ENCODE data around the gene COL11A2. TPM values are rescaled to one million over a fixed set of nuclear protein-coding genes. Genes with fewer than 3 reads are reported as not detected.

COL11A2 gene
- polyA plus RNA-seq, 3 donors, result 3.8 to 4.9 (median 3.8) TPM

DNA sequence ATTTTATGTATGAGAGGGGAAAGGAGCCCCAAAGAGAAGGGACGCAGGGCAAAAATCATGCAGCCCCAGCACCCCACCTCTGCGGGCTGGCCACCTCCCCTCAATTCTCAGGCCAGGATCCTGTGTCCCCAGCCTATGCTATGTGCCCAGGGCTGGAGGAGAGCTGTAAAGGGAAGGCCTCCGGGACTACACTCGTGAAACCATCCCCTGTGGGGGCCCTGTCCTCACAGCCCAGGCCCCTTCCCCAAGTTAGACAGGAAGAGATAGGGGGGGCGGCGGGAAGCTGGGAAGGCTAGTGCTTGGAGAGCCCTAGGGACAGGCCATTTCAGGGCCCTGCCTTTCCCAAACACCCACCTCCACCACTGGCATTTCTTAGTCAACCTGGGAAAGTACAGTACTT is 1.4 kb upstream of the COL11A2 start:
- no peak for DNase-seq (ENCODE audit: low read depth in 3 of 3, low spot score in 2 of 3)

DNA sequence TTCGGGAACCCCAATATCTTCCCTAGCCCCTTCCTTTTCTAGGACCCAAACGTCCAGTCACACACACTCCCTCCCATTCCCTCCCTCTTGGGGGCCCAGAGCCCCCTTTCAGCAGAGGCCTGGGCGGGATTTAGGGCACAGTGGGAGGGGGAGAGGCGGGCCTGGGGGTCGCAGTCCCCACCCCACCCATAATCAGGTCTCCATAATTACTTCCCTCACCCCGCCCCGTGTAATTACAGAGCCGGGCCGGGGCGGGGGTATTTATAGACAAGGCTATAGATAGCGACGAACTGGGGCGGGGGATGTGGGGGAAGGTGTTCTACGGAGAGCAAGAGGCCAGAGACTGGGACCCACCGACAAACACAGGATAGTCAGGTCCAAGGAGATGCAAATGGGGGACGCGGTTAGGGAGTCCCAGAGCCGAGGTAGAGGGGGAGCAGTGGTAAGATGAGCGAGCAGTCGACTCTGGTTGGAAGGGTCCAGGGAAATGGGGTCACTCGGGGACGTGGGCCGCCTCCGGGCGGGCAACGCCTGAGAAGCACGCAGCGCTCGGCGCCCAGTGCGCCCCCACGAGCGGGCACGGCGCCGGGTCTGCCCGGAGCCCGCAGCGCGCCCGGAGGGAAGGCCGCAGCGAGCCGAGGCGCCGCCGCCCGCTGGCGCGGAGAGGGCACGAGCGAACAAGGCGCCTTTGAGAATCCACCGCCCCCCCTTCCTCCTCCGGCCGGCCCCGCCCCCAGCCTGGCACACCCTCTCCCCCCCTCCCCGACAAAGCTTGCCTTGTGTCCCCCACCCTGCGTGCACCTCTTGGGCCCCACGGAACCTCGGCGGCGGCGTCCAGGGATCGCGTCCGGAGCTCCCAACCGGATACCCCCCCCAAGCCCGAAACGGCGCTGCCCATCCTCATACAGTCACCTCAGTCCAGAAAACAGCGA is 670 bp upstream of the COL11A2 start:
- no peak for DNase-seq (ENCODE audit: low read depth in 3 of 3, low spot score in 2 of 3)

DNA sequence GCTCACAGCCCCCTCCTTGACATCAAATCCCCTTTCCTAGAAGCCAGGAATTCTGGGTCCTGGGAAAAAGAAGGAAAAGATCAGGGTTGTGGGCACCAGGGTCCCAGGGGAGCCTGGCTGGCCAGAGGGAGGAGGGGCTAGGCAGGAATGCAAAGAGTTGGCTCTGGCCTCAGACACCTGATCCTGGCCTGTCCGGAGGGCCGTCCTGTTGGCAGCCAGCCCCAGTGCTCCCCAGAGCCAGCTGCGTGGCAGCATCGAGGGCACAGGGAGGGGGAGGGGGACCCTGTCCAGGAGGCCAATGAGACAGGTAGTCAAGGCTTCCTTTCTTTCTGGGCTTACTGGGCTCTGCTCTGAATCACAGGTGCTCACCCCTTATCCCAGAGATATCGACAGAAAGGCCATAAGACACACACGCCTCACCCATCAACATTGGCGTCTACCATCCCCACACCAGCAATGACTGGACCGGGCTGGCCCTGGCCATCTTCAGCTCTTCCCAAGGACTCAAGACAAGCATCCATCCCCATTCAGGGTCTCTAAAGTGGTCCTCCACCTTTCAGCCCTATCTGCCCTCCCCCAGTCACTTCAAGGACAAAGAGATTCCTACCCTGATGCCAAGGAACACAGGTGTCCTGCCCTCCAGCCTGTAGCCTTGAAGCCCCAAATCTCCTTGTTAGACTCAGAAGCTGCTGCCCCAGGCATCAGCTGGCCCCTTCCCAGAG is 723 bp downstream of the COL11A2 start:
- no peak for DNase-seq (ENCODE audit: low read depth in 3 of 3, low spot score in 2 of 3)

DNA sequence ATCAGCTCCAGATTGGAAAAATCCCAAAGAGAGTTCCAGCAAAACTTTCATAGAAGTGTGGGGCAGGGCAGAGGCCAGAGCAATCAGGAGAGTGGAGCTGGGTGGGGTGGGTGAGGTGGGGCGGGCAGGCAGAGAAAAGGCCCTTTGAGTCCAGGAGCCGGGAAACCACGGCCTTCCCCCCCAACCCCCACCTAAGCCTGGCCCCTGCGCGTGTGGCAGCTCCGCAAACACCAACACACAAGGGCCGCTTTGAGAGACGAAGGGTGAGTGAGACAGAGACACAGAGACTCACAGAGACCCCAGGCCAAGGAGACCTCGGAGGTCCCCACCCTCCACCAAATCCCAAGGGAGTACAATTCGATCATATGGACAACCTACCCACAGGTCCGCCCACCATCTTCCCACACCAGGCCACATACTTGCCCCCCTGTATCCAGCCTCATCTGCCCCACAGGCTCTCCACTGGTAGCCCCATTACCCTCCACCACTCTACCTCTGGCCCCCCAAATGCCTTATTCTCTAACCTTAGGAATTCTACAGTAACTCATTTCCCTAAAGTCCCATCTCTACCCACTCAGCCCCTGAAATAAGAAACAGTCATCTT is 1.7 kb downstream of the COL11A2 start:
- DNase-seq (ENCODE audit: low read depth in 3 of 3, low spot score in 2 of 3), result no peak

DNA sequence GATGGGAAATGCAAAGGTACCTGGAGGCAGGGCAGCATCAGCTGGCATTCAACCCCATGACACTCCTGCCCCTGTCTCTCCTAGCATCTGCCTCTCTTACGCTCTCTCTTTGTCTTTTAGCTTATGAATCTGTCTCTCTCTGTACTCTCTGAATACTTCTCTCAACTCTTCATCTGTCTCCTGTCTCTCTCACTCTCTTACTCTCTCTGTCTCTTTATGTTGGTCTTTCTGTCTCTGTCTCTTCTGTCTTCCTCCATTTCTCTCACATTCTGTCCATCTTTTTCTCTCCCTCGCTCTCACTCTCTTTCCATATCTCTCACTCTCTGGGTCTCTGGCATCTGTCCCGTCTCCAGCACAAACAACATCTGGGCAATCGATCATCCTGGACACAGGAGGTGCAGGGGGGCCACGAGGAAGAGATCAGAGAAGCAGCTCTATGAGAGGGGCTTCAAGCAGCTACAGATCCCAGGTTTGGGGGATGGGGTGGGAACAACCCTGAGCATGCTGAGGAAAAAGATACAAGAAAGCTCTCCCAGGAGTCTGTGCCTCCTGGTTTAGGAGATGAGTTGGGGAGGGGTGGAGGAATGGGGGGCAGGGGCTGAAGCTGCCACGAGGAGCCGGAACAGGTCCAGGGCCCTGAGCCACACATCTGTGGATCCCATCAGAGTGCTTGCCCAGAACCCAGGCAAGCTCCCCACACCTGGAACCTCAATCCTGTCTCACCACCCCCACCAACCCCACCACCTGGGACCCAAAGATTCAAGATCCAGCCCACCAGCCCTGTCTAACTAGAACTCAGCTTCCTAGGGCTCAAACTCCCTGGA is 2.4 kb downstream of the COL11A2 start:
- no peak for DNase-seq (ENCODE audit: low read depth in 3 of 3, low spot score in 2 of 3)

DNA sequence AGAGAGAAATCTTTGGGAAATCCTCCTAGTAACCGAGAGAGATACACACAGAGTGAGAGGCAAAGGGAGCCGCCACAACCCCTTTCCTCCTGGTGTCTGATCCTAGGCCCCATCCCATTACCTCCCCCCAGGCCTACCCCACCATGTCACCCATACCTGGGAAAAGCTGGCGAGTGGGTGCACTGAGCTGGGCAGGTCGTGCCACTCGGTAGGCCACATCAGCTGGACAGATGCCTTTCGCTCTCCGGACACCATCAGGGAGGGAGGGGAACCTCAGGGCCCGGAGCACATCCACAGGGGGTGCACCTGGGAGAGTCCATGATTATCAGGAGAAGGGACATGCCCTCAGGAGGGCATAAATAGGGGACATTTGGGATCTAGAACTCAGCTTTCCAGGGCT is 3.1 kb downstream of the COL11A2 start:
- DNase-seq (ENCODE audit: low read depth in 3 of 3, low spot score in 2 of 3), result no peak

DNA sequence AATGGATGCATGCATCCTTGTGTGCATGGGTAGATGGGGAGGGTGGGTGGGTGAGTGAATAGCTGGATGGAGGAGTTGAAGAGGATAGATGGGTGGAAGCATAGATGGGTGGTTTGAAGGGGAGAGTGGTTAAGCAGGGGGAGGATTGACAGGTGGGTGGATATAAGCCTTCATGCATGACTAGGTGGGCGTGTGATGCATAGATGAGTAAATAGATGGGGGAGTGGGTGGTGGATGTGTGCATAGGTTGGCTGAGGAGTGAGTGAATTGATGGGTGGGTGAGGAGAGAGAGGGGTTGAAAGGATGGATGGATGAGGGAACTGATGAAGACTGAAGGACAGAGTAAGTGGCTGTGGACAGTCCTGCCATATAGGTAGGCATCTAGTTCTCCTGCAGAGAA is 4.5 kb downstream of the COL11A2 start:
- no peak for DNase-seq (ENCODE audit: low read depth in 3 of 3, low spot score in 2 of 3)

DNA sequence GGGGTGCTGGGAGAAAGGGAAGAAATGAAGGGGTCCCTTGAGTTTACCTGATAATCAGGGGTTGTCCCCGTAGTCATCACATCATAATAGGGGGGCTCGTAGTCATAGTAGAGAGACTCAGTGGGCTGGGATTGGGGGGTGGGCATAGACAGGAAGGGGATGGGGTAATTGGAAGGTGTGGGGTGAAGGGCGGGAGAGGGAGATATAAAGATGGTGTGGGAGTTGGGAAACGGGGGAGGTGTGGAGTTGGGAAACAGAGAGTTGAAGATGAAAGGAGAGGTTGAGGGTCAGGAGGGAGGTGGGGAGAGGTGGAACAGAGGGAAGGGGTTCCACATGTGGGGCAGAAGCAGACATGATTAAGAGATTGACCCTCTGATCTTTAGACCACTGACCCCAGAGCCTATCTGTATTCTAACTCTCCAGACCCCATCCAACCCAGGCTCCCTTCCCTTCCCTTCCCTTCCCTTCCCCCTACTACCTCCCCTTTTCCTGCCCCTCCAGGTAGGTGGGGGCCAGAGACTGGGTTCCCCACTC is 6.5 kb downstream of the COL11A2 start:
- DNase-seq (ENCODE audit: low read depth in 3 of 3, low spot score in 2 of 3), result no peak

DNA sequence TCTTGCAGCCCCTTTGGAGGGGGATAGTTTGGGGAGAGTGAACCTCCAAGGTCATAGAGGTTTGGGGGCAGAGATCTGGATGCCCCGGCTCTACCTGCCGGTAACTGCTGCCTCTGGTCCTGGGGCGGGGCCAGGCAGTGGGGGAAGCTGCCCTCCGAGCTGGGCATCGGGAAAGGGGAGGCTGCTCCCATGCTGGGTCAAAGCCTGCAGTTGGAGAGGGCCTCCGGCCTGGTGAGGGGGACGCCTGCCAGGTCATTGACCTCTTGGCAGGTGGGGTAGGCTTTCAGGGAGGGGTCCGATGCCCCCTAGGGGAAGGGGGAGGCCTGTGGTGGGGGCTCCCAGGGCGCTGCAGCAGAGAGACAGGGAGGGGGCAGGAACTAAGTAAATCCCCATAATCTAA is 7.1 kb downstream of the COL11A2 start:
- no peak for DNase-seq (ENCODE audit: low read depth in 3 of 3, low spot score in 2 of 3)

DNA sequence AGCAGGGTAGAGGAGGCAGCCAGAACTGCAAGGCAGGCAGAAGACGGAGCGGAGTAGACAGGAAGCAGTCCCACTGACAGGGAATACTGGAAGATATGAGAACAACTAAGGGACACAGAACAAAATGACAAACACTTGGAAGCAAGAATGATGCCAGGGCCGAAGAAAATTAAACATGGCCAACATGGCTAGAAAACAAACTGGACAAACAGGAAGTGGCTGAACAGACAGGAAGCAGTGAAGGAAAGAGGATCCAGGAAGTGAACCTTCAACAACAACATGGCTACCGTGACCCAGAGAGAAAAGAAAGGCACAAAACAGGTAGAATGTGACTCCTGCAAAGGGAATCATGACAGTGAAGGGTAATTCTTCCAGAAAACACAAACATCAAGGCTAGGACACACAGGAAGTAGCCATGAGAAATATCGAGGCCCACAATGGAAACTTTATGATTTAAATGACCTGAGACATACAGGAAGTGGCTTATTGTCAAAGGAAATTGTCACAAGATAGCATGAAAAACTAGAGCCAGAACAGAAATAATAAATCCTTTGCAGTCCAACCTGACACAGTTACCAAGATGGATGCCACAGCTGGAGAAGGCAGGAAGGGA is 9.1 kb downstream of the COL11A2 start:
- DNase-seq (ENCODE audit: low read depth in 3 of 3, low spot score in 2 of 3), result no peak

DNA sequence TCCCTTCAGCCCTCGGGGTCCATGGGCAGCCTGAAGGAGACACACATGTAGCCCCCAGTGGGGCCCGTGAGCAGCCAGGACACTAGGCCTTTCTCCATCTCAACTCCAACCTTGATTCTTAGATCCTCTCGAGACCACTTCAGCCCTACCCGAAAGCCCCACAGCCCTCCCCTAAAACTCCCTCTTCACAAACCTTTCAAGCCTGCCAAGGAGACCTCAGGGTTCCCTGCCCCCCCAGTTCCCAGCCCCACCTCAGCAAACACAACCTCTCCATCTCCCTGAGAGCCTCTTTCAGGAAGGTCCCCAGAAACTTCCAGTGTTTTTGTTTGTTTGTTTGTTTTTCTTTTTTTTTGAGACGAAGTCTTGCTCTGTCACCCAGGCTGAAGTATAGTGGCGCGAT is 11.1 kb downstream of the COL11A2 start:
- DNase-seq (ENCODE audit: low read depth in 3 of 3, low spot score in 2 of 3), result no peak

DNA sequence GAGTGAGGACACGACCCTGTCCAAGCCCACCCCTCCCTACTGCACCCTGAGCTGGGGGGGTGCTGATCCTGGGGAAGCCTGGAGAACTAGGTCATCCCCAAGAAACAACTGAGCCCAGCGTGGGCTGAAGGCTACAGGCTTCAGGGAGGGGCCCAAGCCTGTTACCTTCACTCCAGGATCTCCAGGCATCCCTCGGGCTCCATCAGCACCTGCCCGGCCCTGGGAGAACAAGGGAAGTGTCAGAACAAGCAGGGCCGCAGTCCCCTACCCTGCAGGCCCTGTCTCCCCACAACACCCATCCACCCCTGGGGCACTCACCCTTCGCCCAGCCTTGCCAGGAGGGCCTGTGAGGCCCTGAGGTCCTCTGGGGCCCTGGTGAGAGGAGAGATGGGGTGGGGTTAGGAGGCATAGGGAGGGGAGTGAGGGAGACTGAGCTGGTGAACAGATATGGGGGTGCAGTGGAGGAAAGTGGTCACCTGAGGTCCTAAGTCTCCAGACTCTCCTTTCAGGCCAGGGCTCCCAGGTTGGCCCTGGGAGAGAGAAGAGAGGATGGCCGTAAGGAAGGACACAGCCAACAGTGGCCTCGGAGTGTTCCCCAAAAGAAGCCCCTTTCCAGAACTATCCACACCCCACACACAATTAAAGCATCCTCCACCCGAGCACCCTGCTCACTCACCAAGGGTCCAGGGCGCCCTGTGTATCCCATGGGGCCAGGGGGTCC is 13.4 kb downstream of the COL11A2 start:
- no peak for DNase-seq (ENCODE audit: low read depth in 3 of 3, low spot score in 2 of 3)

DNA sequence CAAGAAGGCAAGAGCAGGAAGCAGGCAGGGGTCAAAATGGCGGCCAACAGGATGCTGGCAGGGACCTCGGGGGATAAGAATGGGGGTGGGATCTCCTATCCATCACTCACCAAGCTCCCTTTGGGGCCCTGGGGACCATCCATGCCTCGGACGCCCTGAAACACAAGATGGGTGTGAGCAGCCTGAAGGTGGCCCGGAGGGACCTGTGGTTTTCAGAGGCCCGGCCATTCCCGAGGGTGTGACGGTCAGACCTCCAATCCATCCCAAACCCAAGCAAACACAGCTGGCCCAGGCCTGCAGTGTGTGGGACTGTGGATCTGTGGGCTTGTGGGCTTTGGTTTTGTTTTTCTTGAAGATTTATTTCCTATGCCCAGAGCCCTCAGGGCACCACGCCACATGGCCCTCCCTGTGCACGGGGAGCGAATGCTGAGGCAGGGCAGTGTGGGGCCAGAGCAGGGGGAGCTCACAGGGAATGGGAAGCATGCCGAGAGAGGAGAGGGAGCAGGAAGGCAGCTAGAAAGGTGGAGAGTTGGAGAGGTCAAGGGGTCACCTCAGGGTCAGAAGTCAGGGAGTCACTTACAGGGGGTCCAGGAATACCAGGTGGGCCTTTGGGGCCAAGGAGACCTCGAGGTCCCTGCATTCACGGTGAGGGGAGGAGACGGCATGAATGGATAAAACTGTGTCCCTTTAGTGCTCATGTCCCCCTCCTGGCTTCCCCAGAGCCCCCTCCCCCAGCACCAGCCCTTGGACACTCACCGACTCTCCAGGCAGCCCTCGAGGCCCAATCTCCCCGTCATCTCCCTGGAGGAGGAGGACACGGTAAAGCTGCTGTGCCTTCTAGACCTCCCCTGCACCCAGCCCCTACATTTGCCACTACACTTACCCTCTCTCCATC is 14.5 kb downstream of the COL11A2 start:
- no peak for DNase-seq (ENCODE audit: low read depth in 3 of 3, low spot score in 2 of 3)

DNA sequence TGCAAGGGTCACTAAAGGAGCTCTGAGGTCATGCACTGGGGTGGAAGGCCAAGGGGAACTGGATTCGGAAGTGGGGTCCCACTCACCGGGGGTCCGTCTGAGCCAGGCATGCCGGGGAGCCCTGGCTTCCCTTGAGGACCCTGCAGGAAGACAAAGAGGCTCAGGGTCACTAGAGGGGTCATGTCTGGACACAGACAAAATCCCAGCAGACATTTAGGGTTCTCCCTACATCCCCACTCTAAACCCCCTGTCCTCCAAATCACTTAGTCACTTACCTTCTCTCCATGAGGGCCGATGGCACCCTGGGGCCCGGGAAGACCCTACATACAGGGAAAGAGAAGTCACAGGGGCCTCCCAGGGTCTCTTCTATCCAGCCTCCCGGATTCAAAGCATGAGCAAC is 15.4 kb downstream of the COL11A2 start:
- no peak for DNase-seq (ENCODE audit: low read depth in 3 of 3, low spot score in 2 of 3)

DNA sequence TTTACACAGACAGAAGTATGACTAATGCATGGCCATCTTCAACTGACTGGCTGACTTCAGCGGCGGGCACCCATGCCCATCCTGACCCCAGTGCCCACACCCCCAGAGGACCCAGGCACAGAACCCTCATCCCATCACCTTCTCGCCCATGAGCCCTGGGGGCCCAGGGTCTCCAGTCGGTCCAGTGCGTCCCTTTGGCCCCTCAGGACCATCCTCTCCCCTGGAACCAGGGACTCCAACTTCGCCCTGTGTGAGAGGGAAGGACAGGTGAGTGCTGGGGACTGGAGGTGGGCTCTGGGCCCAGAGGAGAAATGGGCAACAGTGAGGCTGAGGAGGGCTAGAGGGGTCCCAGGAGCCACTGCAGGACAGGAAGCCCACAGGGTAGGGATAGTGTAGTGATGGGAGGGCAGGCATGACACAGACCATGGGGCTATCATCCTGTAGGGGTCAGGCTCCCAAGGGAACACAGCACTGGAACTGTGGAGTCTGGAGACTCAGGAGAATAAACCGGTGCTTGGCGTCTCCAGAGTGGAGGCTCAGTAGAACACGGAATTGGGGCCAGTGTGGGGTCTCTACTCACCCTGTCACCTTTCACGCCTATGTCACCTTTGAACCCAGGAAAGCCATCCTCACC is 16.7 kb downstream of the COL11A2 start:
- DNase-seq (ENCODE audit: low read depth in 3 of 3, low spot score in 2 of 3), result no peak

DNA sequence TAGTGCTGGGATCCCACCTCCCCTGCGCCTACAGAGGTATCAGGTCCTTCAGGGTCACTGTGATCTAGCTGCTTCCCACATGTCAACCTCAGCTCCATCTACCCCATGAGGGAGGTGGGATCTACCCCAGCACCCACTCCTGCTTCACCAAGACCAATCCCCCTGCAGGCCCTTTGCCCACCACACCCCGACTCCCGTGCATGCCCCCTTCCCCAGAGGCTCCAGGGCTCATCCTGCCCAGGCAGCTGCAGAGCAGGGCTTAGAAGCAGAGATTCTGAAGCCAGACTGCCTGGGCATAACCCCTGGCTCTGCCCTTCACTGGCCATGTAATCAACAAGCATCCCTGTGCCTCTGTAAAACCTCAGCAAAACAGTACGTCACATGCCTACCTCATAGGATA is 17.5 kb downstream of the COL11A2 start:
- no peak for DNase-seq (ENCODE audit: low read depth in 3 of 3, low spot score in 2 of 3)

DNA sequence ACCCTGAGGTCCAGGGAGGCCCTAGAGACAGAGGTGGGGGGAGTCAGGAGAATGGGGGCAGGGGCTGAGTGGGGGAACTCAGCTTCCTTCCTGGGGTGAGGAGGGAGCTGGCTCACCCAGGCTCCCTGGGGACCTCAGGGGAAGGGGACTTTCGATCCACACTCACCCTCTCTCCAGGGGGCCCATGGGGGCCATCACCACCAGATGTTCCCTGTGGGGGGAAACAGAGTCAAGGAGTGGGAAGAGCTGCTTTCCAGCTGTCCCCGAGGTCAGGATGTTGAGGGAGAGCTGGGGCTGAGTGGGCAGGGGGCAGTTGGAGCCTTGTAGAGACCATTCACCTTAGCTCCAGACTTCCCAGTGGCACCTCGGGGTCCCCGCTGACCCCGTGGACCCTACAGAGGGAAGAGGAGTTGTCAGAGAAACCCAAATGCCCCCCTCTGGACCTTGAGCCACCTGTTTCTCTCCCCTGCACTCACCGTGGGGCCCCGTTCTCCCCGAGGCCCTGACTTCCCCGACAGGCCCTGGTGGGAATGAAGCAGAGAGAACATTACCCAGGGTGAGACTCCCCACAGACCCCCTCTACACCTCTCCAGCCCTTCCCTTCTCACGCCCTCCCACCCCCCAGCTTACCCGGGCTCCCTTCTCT is 18.6 kb downstream of the COL11A2 start:
- no peak for DNase-seq (ENCODE audit: low read depth in 3 of 3, low spot score in 2 of 3)

Data from right renal cortex interstitium (tissue), 3 donors.